ENCODE measurements around the gene MEIOSIN. TPM values are rescaled to one million over a fixed set of nuclear protein-coding genes. Genes with fewer than 3 reads are reported as not detected.

Gene MEIOSIN
- total and polyA plus RNA-seq, 2 of the 13 experiments (the other 11 are each of a cell fraction or from before 2014, with no cell fraction given), result not detected

GRCh38 chr19:45771311-45771933 is 38.2 kb downstream of the MEIOSIN start (continued):
- TF ChIP-seq, protein P1, sequence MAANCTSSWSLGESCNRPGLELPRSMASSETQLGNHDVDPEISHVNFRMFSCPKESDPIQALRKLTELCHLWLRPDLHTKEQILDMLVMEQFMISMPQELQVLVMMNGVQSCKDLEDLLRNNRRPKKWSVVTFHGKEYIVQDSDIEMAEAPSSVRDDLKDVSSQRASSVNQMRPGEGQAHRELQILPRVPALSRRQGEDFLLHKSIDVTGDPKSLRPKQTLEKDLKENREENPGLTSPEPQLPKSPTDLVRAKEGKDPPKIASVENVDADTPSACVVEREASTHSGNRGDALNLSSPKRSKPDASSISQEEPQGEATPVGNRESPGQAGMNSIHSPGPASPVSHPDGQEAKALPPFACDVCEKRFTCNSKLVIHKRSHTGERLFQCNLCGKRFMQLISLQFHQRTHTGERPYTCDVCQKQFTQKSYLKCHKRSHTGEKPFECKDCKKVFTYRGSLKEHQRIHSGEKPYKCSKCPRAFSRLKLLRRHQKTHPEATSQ (CRISPR knock-in tag; IDR thresholded peaks at IDR 0.05; ENCODE audit: borderline replicate concordance), result no peak
- TF ChIP-seq MXI1 (IDR thresholded peaks at IDR 0.05; ENCODE audit: borderline replicate concordance, low read depth, low read length) (no peak), ARHGAP35 (CRISPR knock-in tag; IDR thresholded peaks at IDR 0.05; ENCODE audit: borderline replicate concordance) (no peak), ZFYVE20 (CRISPR knock-in tag; IDR thresholded peaks at IDR 0.05; ENCODE audit: borderline replicate concordance, low read depth) (no peak)
- TF ChIP-seq, protein P2, sequence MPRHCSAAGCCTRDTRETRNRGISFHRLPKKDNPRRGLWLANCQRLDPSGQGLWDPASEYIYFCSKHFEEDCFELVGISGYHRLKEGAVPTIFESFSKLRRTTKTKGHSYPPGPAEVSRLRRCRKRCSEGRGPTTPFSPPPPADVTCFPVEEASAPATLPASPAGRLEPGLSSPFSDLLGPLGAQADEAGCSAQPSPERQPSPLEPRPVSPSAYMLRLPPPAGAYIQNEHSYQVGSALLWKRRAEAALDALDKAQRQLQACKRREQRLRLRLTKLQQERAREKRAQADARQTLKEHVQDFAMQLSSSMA (CRISPR knock-in tag; IDR thresholded peaks at IDR 0.05), result no peak

- 75% methylated on average over 14 of the region's 14 CpGs for WGBS (ENCODE audit: low lambda C conversion rate)
- Histone ChIP-seq H3K4me3 (replicated peaks in 1 of 3; ENCODE audit: insufficient read depth in 1 of 3, low read depth in 2 of 3, low read length in 3 of 3) (no peak overlapping the region), H3K36me3 (replicated peaks in 1 of 2; ENCODE audit: control insufficient read depth in 1 of 2, insufficient read depth in 2 of 2, low read length in 2 of 2) (peaks cover 2% of the 10 kb centered on the region in 2 experiments; a peak in 2 of 5 replicates), H3K9ac (ENCODE audit: insufficient read depth, low read depth, low read length) (no peak overlapping the region), H3K4me2 (ENCODE audit: low read depth, low read length) (no peak overlapping the region), H4K20me1 (ENCODE audit: insufficient read depth, low read length) (no peaks in the 10 kb centered on the region), H3K4me1 (ENCODE audit: insufficient read depth, low read length) (peaks cover 18% of the 10 kb centered on the region), H3K27ac (ENCODE audit: extremely low read length, insufficient read depth, low read length) (no peak overlapping the region), H3K79me2 (ENCODE audit: insufficient read depth, low read length) (peaks cover 3% of the 10 kb centered on the region), H3K27me3 (ENCODE audit: control insufficient read depth in 1 of 2, insufficient read depth in 2 of 2, low read length in 2 of 2) (no peaks in the 10 kb centered on the region), H2AFZ (ENCODE audit: low read length) (no peak overlapping the region), H3K9me3 (ENCODE audit: low read length) (no peaks in the 10 kb centered on the region)
- TF ChIP-seq ZNF501 (CRISPR knock-in tag; IDR thresholded peaks at IDR 0.05), result no peak
- TF ChIP-seq GTF2F1 (IDR thresholded peaks at IDR 0.05; ENCODE audit: low read length), result no peak
- 0 out of 4 replicates have a peak, but pooled peaks of 1 of the 2 experiments have one; percentile 7 for TF ChIP-seq POLR2A (IDR thresholded peaks at IDR 0.05; ENCODE audit: insufficient read depth in 1 of 2, low read depth in 2 of 2, low read length in 2 of 2)
- TF ChIP-seq ZNF513 (CRISPR knock-in tag; conservative IDR thresholded peaks at IDR 0.05), result no peak
- no peak for TF ChIP-seq SRSF1 (optimal IDR thresholded peaks at IDR 0.05; ENCODE audit: low read depth, low read length)
- peak; percentile 31 for TF ChIP-seq AGO2 (optimal IDR thresholded peaks at IDR 0.05; ENCODE audit: low read depth, low read length)
- no peak for TF ChIP-seq ZSCAN22 (CRISPR knock-in tag; IDR thresholded peaks at IDR 0.05)
- no peak for TF ChIP-seq ZNF607 (CRISPR knock-in tag; IDR thresholded peaks at IDR 0.05; ENCODE audit: borderline replicate concordance)
- no peak for TF ChIP-seq GATAD1 (CRISPR knock-in tag; IDR thresholded peaks at IDR 0.05)
- no peak for TF ChIP-seq MEIS1 (CRISPR knock-in tag; IDR thresholded peaks at IDR 0.05; ENCODE audit: borderline replicate concordance)
- FAIRE-seq (no peak), DNase-seq (ENCODE audit: low spot score) (no peak), ATAC-seq (no peak)
- in situ Hi-C loops (cut with HindIII; ENCODE audit: extremely low pct_ligation_motif_present, low pct_unique_long_range_greater_than_20kb), result no loop called here
- BruUV-seq (replicated peaks), result no TSS peak
- ChIA-PET POLR2A (interaction anchor here (1.2 to 1.4 kb wide), 2 partner anchors 10 to 21 kb away, joined by 3 to 5 read pairs; partner anchors contain the start of genes DMPK and DMWD), CTCF (ENCODE audit: low intra/inter-chr PET ratio, low total read pairs) (no interaction called here)
- intact Hi-C loops (cut with micrococcal nuclease; ENCODE audit: unreplicated experiment), result no loop called here
Measured at GRCh38 chr19:45772130-45772840, 39.0 kb downstream of the MEIOSIN start.

All from HepG2 (cell line).